GM21390 (cell line): Measurements from ENCODE around the gene ZNF358.

Source experiments
- ATAC-seq: cut with Tn5 transposase; IDR thresholded peaks from one replicate; pipeline ENCODE4 v1.9.1; 2021; ENCODE audit not compliant: unreplicated experiment

ZNF358 gene

GRCh38 chr19:7554990-7555864 is 39.3 kb downstream of the ZNF358 start:
- no peak for ATAC-seq

GRCh38 chr19:7556696-7557315 is 40.9 kb downstream of the ZNF358 start:
- ATAC-seq: no peak

GRCh38 chr19:7558667-7559066 is 42.8 kb downstream of the ZNF358 start:
- no peak for ATAC-seq

- ATAC-seq: no peak
Observed at GRCh38 chr19:7559102-7559501, 43.2 kb downstream of the ZNF358 start.

GRCh38 chr19:7560255-7560654 is 44.4 kb downstream of the ZNF358 start:
- no peak for ATAC-seq

GRCh38 chr19:7561325-7561724 is 45.4 kb downstream of the ZNF358 start:
- ATAC-seq: no peak

- no peak for ATAC-seq
Observed at GRCh38 chr19:7562646-7563393, 46.9 kb downstream of the ZNF358 start.

- no peak for ATAC-seq
Observed at GRCh38 chr19:7564866-7565265, 49.0 kb downstream of the ZNF358 start.

GRCh38 chr19:7565332-7565731 is 49.4 kb downstream of the ZNF358 start:
- no peak for ATAC-seq
